AG10803 (cell line): ENCODE data around the gene HNRNPA3.
"Not testable (repeated sequence)": the region's sequence is repeated elsewhere in the genome, so short reads cannot be mapped to it uniquely, and the experiment has no call there.

ENCODE experiments used
- DNase-seq: peaks from one replicate; pipeline ENCODE4 v3.0.0; 2010; ENCODE audit warnings: low read depth
- H3K4me3 ChIP-seq: 2 replicates; pipeline ENCODE4 v1.5.1; 2011; ENCODE audit warnings: mild to moderate bottlenecking, low read length, control low read depth
- TF ChIP-seq, protein P1 (sequence below): conservative IDR thresholded peaks from 2 replicates; pipeline ENCODE4 v1.5.1; 2011; ENCODE audit warnings: mild to moderate bottlenecking, low read length, control low read depth, inconsistent platforms

Gene HNRNPA3

DNA sequence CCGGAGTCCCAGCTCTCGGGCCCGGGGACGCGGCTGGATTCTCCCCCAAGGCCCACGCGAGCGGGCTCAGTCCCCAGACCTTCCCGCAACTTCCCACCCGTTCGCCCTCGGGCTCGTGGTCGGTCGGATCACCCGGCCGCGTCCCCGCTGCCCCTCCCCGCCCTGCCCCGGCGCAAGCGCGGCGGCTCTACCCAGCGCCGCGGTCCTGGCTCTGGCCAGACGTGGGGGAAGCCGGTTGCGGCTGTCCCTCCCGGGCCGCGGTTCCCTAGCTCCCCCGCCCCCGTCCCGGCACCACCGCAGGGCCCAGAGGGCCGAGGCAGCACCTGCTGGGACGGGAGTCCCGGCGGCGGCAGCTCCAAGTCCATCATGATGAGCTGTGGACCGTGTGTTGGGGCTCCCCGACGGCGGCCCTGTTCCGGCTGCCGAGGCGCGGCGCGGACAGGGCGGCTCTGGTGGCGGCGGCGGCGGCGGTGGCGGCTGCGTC, 51.7 kb downstream of the HNRNPA3 start:
- TF ChIP-seq, protein P1, sequence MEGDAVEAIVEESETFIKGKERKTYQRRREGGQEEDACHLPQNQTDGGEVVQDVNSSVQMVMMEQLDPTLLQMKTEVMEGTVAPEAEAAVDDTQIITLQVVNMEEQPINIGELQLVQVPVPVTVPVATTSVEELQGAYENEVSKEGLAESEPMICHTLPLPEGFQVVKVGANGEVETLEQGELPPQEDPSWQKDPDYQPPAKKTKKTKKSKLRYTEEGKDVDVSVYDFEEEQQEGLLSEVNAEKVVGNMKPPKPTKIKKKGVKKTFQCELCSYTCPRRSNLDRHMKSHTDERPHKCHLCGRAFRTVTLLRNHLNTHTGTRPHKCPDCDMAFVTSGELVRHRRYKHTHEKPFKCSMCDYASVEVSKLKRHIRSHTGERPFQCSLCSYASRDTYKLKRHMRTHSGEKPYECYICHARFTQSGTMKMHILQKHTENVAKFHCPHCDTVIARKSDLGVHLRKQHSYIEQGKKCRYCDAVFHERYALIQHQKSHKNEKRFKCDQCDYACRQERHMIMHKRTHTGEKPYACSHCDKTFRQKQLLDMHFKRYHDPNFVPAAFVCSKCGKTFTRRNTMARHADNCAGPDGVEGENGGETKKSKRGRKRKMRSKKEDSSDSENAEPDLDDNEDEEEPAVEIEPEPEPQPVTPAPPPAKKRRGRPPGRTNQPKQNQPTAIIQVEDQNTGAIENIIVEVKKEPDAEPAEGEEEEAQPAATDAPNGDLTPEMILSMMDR = no peak
- DNase-seq = peak; percentile 48
- peak overlapping the region; percentile 73 for H3K4me3 ChIP-seq

DNA sequence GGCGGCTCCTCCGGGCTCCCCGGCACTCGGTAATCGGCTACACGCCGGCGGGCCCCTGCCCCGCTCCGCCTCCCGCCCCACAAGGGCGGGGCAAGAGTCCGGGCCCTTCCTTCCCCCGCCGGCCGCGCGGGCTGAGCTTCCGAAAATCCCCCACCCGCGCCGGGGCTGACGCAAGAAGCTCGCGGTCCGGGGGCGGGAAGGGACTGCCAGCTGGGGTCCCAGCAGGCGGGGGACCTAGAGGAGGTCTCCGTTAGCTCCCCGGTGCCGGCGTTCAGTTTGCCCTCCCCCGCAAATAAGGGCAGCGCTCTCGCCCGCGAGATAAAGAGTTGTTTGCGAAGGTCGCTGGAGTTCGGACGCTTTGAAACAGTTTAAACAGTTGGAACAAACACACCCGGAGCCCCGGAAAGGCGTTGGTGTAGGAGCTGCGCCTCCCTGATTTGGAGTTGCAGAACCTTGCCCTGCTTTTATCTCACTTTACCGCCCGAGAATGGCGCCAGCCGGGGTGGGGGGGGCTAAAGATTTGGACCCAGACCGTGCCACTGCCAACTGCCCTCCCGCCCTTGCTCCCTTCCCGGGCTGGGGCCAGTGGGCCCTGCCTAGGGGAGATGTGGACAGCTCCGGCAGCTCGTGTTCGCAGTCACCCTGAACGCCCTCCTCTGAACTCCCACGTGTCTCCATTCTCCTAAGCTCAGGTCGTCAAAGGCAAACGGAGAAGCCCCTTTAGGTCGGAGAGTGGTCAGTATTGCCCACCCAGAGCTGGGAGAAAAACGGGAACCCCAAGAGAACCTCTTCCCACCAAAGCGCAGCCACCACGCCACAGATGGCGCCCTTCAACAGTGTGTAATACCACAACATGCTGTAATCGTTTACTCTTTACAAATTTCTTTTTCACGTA, 52.3 kb downstream of the HNRNPA3 start, which contains the start of gene NFE2L2:
Gene NFE2L2, minus strand, starts transcription at position 35 of the 895 bp plus-strand sequence. CDS start 151 bp downstream, outside the sequence.
- peak; percentile 92 for DNase-seq
- TF ChIP-seq, protein P1 = peak; percentile 53
- peak within 1 kb of the TSS; percentile 73 for H3K4me3 ChIP-seq

DNA sequence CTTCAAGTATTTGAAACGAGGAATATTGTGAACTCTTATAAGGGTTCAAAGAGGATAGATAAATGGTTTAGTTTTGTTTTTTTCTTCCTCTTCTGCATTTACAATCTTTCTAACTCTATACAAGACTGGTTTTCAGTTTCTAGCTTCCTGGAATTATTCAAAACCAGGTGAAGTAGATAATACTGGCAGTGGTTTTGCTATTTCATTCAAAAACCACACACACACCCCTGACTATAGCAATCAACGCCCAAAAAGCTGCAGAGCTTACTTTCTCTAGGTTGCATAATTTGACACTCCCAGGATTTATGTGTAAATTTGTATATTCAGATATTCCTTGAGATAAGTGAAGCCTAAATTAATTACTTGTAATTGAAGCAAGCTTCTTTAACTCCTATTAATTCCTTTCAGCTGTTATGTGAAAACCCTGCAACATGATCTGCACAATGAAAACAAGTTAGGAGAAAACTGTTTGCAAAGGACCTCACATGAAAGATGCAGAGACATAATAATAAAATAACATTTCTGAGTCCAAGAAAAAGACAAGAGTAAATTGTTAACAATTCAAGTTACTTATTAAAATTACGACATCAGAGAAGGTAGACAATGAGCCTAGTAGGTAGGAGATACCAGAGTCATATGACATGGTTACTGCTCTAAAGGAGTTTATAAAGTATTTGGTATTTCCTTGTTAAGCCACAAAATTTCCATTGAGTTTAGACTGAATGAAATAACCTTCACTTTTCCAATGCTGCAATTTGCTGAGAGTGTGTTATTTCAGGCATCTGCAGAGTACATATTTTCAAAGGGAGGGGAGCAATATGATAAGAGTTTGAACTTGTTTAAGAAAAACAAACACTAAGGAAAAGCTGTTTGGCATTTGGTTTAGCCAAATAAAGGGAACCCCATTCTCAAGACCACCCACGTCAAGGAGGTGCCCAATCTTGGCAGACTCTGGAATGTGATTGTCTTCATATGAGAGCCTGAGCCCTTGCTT, 53.5 kb downstream of the HNRNPA3 start:
- no peak overlapping the region for H3K4me3 ChIP-seq
- TF ChIP-seq, protein P1 = no peak
- DNase-seq = peak; percentile 58

DNA sequence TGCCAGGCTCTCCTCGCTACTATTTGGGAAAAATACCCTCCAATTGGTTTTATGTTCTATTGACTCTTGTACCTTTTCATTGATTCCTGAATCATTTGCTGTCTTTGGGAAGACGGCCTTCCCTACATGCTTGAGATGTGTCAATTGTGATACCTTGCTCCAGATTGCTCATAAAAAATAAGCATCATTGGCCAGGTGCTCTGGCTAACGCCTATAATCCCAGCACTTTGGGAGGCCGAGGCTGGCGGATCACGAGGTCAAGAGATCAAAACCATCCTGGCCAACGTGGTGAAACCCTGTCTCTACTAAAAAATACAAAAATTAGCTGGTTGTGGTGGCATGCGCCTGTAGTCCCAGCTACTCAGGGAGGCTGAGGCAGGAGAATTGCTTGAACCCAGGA, 54.4 kb downstream of the HNRNPA3 start:
- H3K4me3 ChIP-seq, DNase-seq: not testable (repeated sequence)

DNA sequence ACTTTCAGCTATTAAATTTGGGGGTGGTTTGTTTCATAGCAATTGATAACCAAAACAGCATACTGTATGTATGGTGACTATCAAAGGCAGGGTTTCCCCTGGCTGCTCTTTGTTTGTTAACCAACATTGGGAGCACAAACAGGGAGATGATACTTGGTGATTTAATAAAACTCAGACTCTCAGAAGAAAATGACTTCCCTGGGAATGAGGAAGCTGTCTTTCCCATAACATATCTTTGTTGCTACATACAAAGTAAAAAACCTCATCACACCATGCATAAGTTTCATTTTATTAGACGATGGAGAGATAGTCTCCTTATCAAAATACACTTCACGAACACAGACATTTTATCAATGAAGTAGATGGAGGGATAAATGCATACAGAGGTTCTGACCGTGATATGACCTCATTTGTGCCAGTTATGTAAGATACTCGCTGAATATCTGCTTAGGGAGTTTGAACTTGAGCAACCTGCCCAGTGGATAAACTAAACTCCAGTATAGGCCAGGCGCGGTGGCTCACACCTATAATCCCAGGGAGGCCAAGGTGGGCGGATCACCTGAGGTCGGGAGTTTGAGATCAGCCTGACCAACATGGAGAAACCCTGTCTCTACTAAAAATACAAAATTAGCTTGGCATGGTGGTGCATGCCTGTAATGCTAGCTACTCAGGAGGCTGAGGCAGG, 55.7 kb downstream of the HNRNPA3 start:
- no peak overlapping the region for H3K4me3 ChIP-seq
- DNase-seq = no peak
- TF ChIP-seq, protein P1 = no peak

DNA sequence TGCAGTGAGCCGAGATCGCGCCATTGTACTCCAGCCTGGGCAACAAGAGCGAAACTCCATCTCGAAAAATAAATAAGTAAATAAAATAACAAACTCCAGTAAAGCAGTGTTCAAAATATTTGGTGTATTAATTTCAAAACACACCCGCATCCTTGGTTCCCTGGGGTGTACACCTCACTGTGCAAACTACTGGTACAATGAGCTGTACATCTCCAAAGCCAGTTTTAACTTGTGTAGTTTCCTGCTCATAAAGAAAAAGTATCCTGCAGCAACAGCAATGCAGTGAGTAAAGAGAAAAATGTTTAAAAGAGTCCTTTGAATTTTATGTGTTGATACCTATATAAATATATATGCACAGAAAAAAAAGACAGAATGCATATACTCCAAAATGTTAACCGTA, 56.3 kb downstream of the HNRNPA3 start:
- TF ChIP-seq, protein P1 = no peak

More for the DNA sequence above, 56.3 kb downstream of the HNRNPA3 start:
- DNase-seq = no peak
- no peak overlapping the region for H3K4me3 ChIP-seq
